HL-60/S4 (cell line): ENCODE measurements around the gene MYL3.

Experiments
- in situ Hi-C: fragments of 300-500 bp; cut with MboI; formaldehyde crosslinking; loops from 2 replicates; pipeline ENCODE4 v1.14.3; 2022; ENCODE audit warnings: low sequenced_read_pairs

Gene MYL3

GRCh38 chr3:46868287-46868686 lies 5.0 kb upstream of the MYL3 start:
- in situ Hi-C loops = loop anchor here (25.0 kb wide), 1 partner anchor 494 kb away; no protein-coding TSS in a partner anchor

GRCh38 chr3:46867550-46867898 lies 4.3 kb upstream of the MYL3 start:
- in situ Hi-C loops = loop anchor here (25.0 kb wide), 1 partner anchor 495 kb away; no protein-coding TSS in a partner anchor

GRCh38 chr3:46866720-46867549 lies 3.7 kb upstream of the MYL3 start:
- in situ Hi-C loops = loop anchor here (25.0 kb wide), 1 partner anchor 495 kb away; no protein-coding TSS in a partner anchor

- in situ Hi-C loops = loop anchor here (25.0 kb wide), 1 partner anchor 496 kb away; no protein-coding TSS in a partner anchor
Observed at GRCh38 chr3:46866032-46866595, 2.9 kb upstream of the MYL3 start.

DNA sequence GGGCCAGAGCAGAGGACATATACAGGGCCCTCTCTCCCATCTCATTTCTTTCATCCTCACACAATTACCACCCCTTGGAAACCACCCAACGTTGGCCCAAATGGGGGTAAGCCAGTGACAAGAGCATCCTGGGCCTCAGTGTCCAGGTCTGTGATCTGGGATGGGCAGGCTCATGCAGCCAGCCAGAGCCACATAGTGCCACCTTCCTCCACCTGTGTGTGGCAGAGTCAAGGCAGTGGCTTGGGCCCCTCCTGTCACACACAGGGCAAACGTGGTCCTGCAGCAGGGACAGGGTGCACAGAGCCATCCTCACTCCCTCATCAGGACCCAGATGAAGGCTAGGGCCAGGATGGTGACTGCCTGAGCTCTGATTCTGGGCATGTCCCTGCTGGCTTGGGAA lies 2.3 kb upstream of the MYL3 start:
- in situ Hi-C loops = loop anchor here (25.0 kb wide), 1 partner anchor 497 kb away; no protein-coding TSS in a partner anchor

DNA sequence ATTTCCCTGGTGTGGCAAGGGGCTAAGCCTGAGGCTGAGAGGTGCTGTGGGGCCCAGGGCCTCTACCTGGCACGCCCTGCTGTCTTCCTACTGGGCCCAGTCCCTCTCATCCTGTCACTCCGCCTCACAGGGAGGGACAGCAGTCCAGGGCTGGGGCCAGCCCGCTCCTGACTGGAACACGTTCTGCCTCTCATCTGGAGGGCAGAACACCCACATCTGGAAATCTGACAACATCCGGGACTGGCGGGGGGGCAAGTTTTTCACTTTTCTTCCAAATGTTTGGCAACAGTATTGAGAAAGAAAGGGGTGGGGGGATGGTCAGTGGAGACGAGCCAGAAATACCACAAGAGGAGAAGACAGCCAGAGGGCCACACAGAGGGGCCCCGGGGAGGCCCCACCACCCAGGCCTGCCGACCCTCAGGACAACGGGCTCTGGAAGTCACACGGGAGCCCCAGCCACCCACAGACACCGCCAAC lies 1.8 kb upstream of the MYL3 start:
- in situ Hi-C loops = loop anchor here (25.0 kb wide), 1 partner anchor 497 kb away; no protein-coding TSS in a partner anchor

GRCh38 chr3:46864061-46864881 lies 1.0 kb upstream of the MYL3 start:
- in situ Hi-C loops = loop anchor here (25.0 kb wide), 1 partner anchor 498 kb away; no protein-coding TSS in a partner anchor

DNA sequence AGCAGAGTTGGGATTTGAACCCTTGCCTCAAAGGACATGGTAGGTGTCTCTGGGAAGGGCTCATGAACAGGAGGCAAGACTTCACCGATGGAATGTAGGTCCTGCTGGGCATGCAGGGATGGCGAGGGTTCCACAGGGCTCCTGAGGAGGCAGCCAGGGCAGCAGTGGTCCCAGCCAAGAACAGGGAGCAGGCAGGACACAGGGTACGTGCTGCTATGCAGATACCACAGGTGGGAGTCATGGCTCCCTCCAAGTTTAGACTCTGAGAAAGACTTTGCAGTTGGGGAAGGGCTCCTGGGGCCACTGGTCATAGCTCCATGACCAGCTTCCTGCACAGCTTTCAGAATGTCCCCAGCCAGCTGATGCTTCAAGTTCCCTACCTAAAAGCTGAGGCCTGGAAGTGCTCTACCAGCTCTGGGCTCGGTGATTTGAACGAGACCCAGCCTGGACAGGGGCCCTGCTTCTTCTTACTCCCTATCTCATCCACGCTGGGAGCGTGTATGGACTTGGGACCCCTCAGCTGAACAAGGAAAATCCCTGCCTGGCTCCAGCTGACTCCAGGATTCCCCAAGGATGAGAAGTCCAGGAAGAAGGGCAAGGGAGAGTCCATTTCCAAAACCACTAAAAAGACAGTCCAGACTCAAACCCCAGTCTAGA lies 747 bp downstream of the MYL3 start:
- in situ Hi-C loops = loop anchor here (25.0 kb wide), 1 partner anchor 500 kb away; no protein-coding TSS in a partner anchor

GRCh38 chr3:46861605-46862368 lies 1.5 kb downstream of the MYL3 start:
- in situ Hi-C loops = loop anchor here (25.0 kb wide), 1 partner anchor 501 kb away; no protein-coding TSS in a partner anchor

GRCh38 chr3:46860810-46861604 lies 2.2 kb downstream of the MYL3 start:
- in situ Hi-C loops = loop anchor here (25.0 kb wide), 1 partner anchor 501 kb away; no protein-coding TSS in a partner anchor

GRCh38 chr3:46860017-46860809 lies 3.0 kb downstream of the MYL3 start:
- in situ Hi-C loops = loop anchor here (25.0 kb wide), 1 partner anchor 502 kb away; no protein-coding TSS in a partner anchor

DNA sequence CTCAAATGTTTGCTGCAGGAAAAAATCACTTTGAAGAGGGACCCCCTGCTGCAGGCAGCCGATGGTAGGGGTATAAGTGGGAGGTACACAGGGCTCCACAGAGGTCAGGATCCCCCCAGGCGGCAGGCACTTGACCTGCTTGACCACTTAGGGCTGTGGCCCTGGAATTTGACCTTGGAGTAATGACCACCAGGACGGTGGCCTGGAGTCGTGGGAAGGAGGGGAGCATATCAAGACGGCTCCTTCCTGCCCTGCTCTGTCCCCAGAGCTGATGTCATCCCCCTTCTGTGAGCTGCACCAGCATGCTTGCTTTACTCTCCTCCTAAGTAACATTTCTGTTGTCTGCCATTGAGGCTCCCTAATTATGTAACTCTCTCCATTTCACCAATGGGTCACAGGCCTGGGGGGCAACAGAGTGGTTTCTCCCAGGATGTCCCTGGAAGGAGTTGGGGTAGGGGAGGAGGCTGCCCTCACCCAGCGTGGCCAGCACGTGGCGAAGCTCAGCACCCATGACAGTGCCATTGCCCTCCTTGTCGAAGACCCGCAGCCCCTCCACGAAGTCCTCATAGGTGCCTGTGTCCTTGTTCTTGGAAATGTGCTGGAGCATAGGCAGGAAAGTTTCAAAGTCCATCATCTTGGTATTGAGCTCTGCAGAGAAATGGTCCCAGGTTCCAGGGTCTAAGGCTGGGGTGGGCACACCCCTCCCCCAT lies 4.1 kb downstream of the MYL3 start:
- in situ Hi-C loops = loop anchor here (25.0 kb wide), 1 partner anchor 503 kb away; no protein-coding TSS in a partner anchor

DNA sequence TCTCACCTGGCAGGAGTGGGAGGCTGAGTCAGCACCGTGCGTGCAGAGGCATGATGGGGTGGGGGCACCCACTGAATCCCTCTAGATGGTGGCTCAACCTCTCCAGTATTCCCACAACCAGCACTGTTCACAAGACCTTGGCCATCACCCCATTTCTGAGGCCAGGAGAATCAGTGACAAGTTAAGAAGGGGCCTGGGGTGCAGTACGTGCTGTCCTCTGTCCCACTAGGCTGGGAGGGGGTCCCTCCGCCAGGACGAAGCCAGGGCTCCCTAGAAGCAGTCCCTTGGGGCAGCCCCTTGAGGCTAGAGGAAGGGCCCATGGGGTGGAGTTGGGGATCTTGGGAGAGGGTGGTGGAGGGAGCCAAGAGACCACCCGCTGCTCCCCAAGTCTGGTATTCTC lies 4.8 kb downstream of the MYL3 start:
- in situ Hi-C loops = loop anchor here (25.0 kb wide), 1 partner anchor 504 kb away; no protein-coding TSS in a partner anchor

DNA sequence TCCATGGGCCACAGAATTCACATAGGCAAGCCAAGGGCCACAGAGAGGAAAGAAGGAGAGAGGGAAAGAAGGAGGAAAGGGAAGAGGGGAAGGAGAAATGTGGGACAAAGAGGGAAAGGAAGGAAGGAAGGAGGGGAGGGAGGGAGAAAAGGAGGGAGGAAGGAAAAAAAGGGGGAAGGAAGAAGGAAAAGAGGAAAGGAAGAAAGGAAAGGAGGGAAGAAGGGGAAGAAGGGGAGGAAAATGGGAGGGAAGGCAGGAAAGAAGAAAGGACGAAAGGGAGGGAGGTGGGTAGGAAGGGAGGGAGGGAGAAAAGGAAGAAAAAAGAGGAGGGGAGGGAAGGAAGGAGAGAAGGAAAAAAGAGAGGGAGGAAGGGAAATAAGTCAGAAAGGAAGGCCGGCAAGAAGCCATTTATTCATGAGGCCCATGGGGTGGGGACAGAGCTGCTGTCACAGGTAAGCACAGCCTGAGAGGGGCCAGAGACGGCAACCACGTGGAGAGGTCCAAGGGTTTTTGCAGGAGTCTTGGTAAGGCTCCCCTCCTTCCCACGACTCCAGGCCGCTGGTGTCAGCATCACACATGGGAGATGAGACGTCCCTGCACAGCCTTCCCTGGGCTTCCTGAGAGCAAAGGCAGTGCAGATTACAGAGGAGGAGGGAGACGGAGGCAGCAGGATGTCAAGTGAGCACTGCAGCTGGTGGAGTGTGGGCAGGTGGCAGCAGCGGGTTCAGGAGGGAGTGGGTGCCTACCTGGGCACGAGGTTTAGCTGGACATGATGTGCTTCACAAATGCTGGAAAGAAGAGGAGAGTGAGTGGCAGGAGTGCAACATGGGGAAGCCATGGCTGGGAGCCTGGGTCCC lies 5.5 kb downstream of the MYL3 start:
- in situ Hi-C loops = loop anchor here (25.0 kb wide), 1 partner anchor 505 kb away; no protein-coding TSS in a partner anchor

- in situ Hi-C loops = loop anchor here (25.0 kb wide), 1 partner anchor 505 kb away; no protein-coding TSS in a partner anchor
Observed at GRCh38 chr3:46856576-46857471, 6.4 kb downstream of the MYL3 start.
